HG02943 (cell line): ENCODE measurements around the gene FBXO31.

ENCODE experiments used
- ATAC-seq: cut with Tn5 transposase; IDR thresholded peaks from one replicate; pipeline ENCODE4 v1.9.1; 2021; ENCODE audit warnings: mild to moderate bottlenecking, low read depth, moderate library complexity; ENCODE audit not compliant: unreplicated experiment

The FBXO31 gene

GRCh38 chr16:87317750-87318644, 65.6 kb downstream of the FBXO31 start:
- ATAC-seq: peak; percentile 16

- peak; percentile 84 for ATAC-seq
Measured at GRCh38 chr16:87316923-87317749, 66.4 kb downstream of the FBXO31 start, which contains the start of gene C16orf95. TSS of gene C16orf95 (minus strand) at chr16:87317392. CDS start at chr16:87317242, 150 bp downstream.

GRCh38 chr16:87316450-87316922, 67.1 kb downstream of the FBXO31 start:
- no peak for ATAC-seq

GRCh38 chr16:87314990-87315420, 68.6 kb downstream of the FBXO31 start:
- ATAC-seq: no peak

- no peak for ATAC-seq
Measured at GRCh38 chr16:87312008-87312407, 71.6 kb downstream of the FBXO31 start.

- no peak for ATAC-seq
Measured at GRCh38 chr16:87311387-87311786, 72.2 kb downstream of the FBXO31 start.

GRCh38 chr16:87310610-87311009, 73.0 kb downstream of the FBXO31 start:
- no peak for ATAC-seq

- no peak for ATAC-seq
Measured at GRCh38 chr16:87309620-87310525, 73.7 kb downstream of the FBXO31 start.

GRCh38 chr16:87308826-87309225, 74.8 kb downstream of the FBXO31 start:
- no peak for ATAC-seq

- ATAC-seq: no peak
Measured at GRCh38 chr16:87306516-87306915, 77.1 kb downstream of the FBXO31 start.

GRCh38 chr16:87305505-87306391, 77.8 kb downstream of the FBXO31 start:
- ATAC-seq: no peak

- no peak for ATAC-seq
Measured at GRCh38 chr16:87304951-87305350, 78.6 kb downstream of the FBXO31 start.

GRCh38 chr16:87303962-87304521, 79.5 kb downstream of the FBXO31 start:
- no peak for ATAC-seq

- ATAC-seq: no peak
Measured at GRCh38 chr16:87303431-87303930, 80.1 kb downstream of the FBXO31 start.

GRCh38 chr16:87298857-87299465, 84.6 kb downstream of the FBXO31 start:
- ATAC-seq: no peak

- no peak for ATAC-seq
Measured at GRCh38 chr16:87297918-87298631, 85.5 kb downstream of the FBXO31 start.

- no peak for ATAC-seq
Measured at GRCh38 chr16:87297407-87297806, 86.2 kb downstream of the FBXO31 start.
